Prostate gland (tissue), 2 donors: ENCODE results near the gene UBXN7. TPM values are rescaled to one million over a fixed set of nuclear protein-coding genes. Genes with fewer than 3 reads are reported as not detected.

Source experiments
- DNase-seq: peaks from one replicate; pipeline ENCODE4 v3.0.0-alpha.2; 2019; ENCODE audit warnings: low spot score
- H3K27ac ChIP-seq, 2 donors: fragments of 200-600 bp; sonication (generic); 2 replicates each; pipeline ENCODE4 v1.5.1; 2017 to 2019
- H3K27me3 ChIP-seq: fragments of 200-600 bp; sonication (generic); replicated peaks from 2 replicates; pipeline ENCODE4 v1.5.1; 2019; ENCODE audit not compliant: insufficient read depth
- H3K36me3 ChIP-seq, 2 donors: fragments of 200-600 bp; sonication (generic); 1 replicate in 1 of 2; 2 replicates in 1 of 2; pipeline versions ENCODE4 v1.5.1 to v1.8.1; 2017 to 2019
- H3K4me1 ChIP-seq: fragments of 200-600 bp; sonication (generic); replicated peaks from 2 replicates; pipeline ENCODE4 v1.5.1; 2019
- H3K4me3 ChIP-seq, 2 donors: fragments of 200-600 bp; sonication (generic); 2 replicates each; pipeline ENCODE4 v1.5.1; 2017 to 2019
- H3K9me3 ChIP-seq: fragments of 200-600 bp; sonication (generic); 2 replicates; pipeline ENCODE4 v1.5.1; 2017
- CTCF ChIP-seq, 4 experiments: fragments of 200-600 bp in 2 of 4; fragments of 450-650 bp in 2 of 4; sonication (generic) in 2 of 4; IDR thresholded peaks; 1 replicate in 3 of 4; 2 replicates in 1 of 4; pipeline ENCODE4 v1.5.1; 2016 to 2019; ENCODE audit warnings: antibody characterized with exemption in 4 of 4, mild to moderate bottlenecking in 2 of 4, moderate library complexity in 2 of 4
- POLR2A ChIP-seq: fragments of 450-650 bp; IDR thresholded peaks from one replicate; pipeline ENCODE4 v1.6.1; 2016; ENCODE audit warnings: antibody characterized with exemption, mild to moderate bottlenecking
- POLR2AphosphoS5 ChIP-seq: sonication (generic); formaldehyde crosslinking; IDR thresholded peaks from one replicate; pipeline ENCODE4 v1.6.1; 2017; ENCODE audit warnings: antibody characterized with exemption
- WGBS: methylation state at CpG from one replicate; pipeline ENCODE4 v1.1.5; 2018; 5-methylcytosine and 5-hydroxymethylcytosine counted together
- intact Hi-C: fragments of 100-400 bp; cut with DNase I; formaldehyde crosslinking; loops from one replicate; pipeline ENCODE4 v1.14.2; 2022
- total RNA-seq, 2 donors: library from RNA; depleted of rRNA; stranded (reverse); fragments of >200 nt; gene quantifications; one replicate each; pipeline ENCODE4 v1.1.0, GENCODE V29; 2016

The UBXN7 gene
- total RNA-seq, 2 donors from 2014 or later = 19.1 to 36.9 TPM

GRCh38 chr3:196339493-196340254, 92.6 kb downstream of the UBXN7 start:
- DNase-seq = no peak
- Histone ChIP-seq H3K4me3 (no peak overlapping the region), H3K4me1 (no peaks in the 10 kb centered on the region), H3K27ac (no peak overlapping the region), H3K27me3 (no peaks in the 10 kb centered on the region), H3K36me3 (no peaks in the 10 kb centered on the region), H3K9me3 (no peaks in the 10 kb centered on the region)
- no peak for TF ChIP-seq CTCF (IDR thresholded peaks at IDR 0.05)
- TF ChIP-seq POLR2AphosphoS5 = no peak
- no peak for TF ChIP-seq POLR2A
- WGBS = 93% methylated on average over 21 of the region's 21 CpGs
- intact Hi-C loops = no loop called here

GRCh38 chr3:196339044-196339443, 93.2 kb downstream of the UBXN7 start:
- Histone ChIP-seq H3K4me1 (no peaks in the 10 kb centered on the region), H3K36me3 (no peaks in the 10 kb centered on the region), H3K27ac (no peak overlapping the region), H3K4me3 (no peak overlapping the region), H3K9me3 (no peaks in the 10 kb centered on the region), H3K27me3 (no peaks in the 10 kb centered on the region)
- no peak for DNase-seq
- 89% methylated on average over 6 of the region's 6 CpGs for WGBS
- intact Hi-C loops = no loop called here
- TF ChIP-seq CTCF (IDR thresholded peaks at IDR 0.05) = no peak
- TF ChIP-seq POLR2A = no peak
- TF ChIP-seq POLR2AphosphoS5 = no peak

- Histone ChIP-seq H3K4me3 (no peak overlapping the region), H3K27me3 (no peaks in the 10 kb centered on the region), H3K4me1 (no peaks in the 10 kb centered on the region), H3K9me3 (no peaks in the 10 kb centered on the region), H3K27ac (no peak overlapping the region), H3K36me3 (no peaks in the 10 kb centered on the region)
- WGBS = 75% methylated on average over 17 of the region's 17 CpGs
- TF ChIP-seq POLR2A = no peak
- TF ChIP-seq POLR2AphosphoS5 = no peak
- no peak for TF ChIP-seq CTCF (IDR thresholded peaks at IDR 0.05)
- DNase-seq = no peak
- intact Hi-C loops = no loop called here
Observed at GRCh38 chr3:196336319-196337145, 95.7 kb downstream of the UBXN7 start.

GRCh38 chr3:196335503-196335948, 96.7 kb downstream of the UBXN7 start:
- Histone ChIP-seq H3K27ac (no peak overlapping the region), H3K27me3 (no peaks in the 10 kb centered on the region), H3K4me1 (no peaks in the 10 kb centered on the region), H3K9me3 (no peaks in the 10 kb centered on the region), H3K4me3 (no peak overlapping the region), H3K36me3 (no peaks in the 10 kb centered on the region)
- no peak for TF ChIP-seq POLR2A
- no peak for TF ChIP-seq POLR2AphosphoS5
- 65% methylated on average over 12 of the region's 12 CpGs for WGBS
- DNase-seq = no peak
- intact Hi-C loops = no loop called here

GRCh38 chr3:196334982-196335381, 97.2 kb downstream of the UBXN7 start:
- WGBS = 11% methylated on average over 1 of the region's 1 CpG
- H3K27ac ChIP-seq = no peak overlapping the region
- no peak for DNase-seq
- intact Hi-C loops = no loop called here
- H3K36me3 ChIP-seq = no peaks in the 10 kb centered on the region
- H3K27me3 ChIP-seq = no peaks in the 10 kb centered on the region
- H3K4me3 ChIP-seq = no peak overlapping the region
- H3K4me1 ChIP-seq = no peaks in the 10 kb centered on the region
- no peaks in the 10 kb centered on the region for H3K9me3 ChIP-seq
- TF ChIP-seq POLR2A (no peak), POLR2AphosphoS5 (no peak), CTCF (IDR thresholded peaks at IDR 0.05) (no peak)
